GM12801 (cell line): Measurements from ENCODE around the gene NELL2.

ENCODE experiments used
- CTCF ChIP-seq: IDR thresholded peaks from one replicate; pipeline ENCODE4 v1.5.1; 2011; ENCODE audit warnings: control low read depth; ENCODE audit not compliant: insufficient read length; ENCODE audit errors: extremely low read depth

The NELL2 gene

GRCh38 chr12:44510076-44510475 lies 366.0 kb downstream of the NELL2 start:
- TF ChIP-seq CTCF = no peak

GRCh38 chr12:44509471-44509870 lies 366.6 kb downstream of the NELL2 start:
- TF ChIP-seq CTCF = no peak

GRCh38 chr12:44507461-44507860 lies 368.7 kb downstream of the NELL2 start:
- no peak for TF ChIP-seq CTCF

- TF ChIP-seq CTCF = no peak
These were observed 371.3 kb downstream of the NELL2 start for GRCh38 chr12:44504799-44505198.

GRCh38 chr12:44503329-44503728 lies 372.8 kb downstream of the NELL2 start:
- TF ChIP-seq CTCF = no peak

GRCh38 chr12:44502681-44503080 lies 373.4 kb downstream of the NELL2 start:
- TF ChIP-seq CTCF = no peak

GRCh38 chr12:44500423-44500822 lies 375.7 kb downstream of the NELL2 start:
- no peak for TF ChIP-seq CTCF

GRCh38 chr12:44497044-44497443 lies 379.1 kb downstream of the NELL2 start:
- no peak for TF ChIP-seq CTCF
